GM23338 (cell line): ENCODE data around the gene SMAD9. TPM values are rescaled to one million over a fixed set of nuclear protein-coding genes. Genes with fewer than 3 reads are reported as not detected.

ENCODE experiments used
- ATAC-seq: fragments of 200-7000 bp; cut with Tn5 transposase; 3 replicates; pipeline ENCODE4 v1.9.1; 2020
- DNase-seq: peaks from one replicate; pipeline ENCODE4 v3.0.0-alpha.2; 2015; ENCODE audit warnings: low spot score
- H2AFZ ChIP-seq: fragments of 200-600 bp; sonication (generic); 2 replicates; pipeline ENCODE4 v1.8.0; 2016; ENCODE audit warnings: antibody characterized with exemption, mild to moderate bottlenecking, moderate library complexity
- H3F3A ChIP-seq: fragments of 200-600 bp; sonication (generic); replicated peaks from 2 replicates; pipeline ENCODE4 v1.8.0; 2017; ENCODE audit warnings: antibody characterized with exemption, mixed run types, low read depth
- H3K27ac ChIP-seq: fragments of 200-600 bp; sonication (generic); 2 replicates; pipeline ENCODE4 v1.6.1; 2016; ENCODE audit warnings: low read depth
- H3K27me3 ChIP-seq: fragments of 200-600 bp; sonication (generic); 2 replicates; pipeline ENCODE4 v1.8.0; 2016; ENCODE audit warnings: mild to moderate bottlenecking, mixed run types, moderate library complexity; ENCODE audit not compliant: insufficient read depth
- H3K36me3 ChIP-seq: fragments of 200-600 bp; sonication (generic); 2 replicates; pipeline ENCODE4 v1.8.0; 2016; ENCODE audit warnings: mild to moderate bottlenecking; ENCODE audit not compliant: insufficient read depth
- H3K4me1 ChIP-seq: fragments of 200-600 bp; sonication (generic); 2 replicates; pipeline ENCODE4 v1.8.0; 2016; ENCODE audit warnings: mild to moderate bottlenecking, moderate library complexity; ENCODE audit not compliant: insufficient read depth
- H3K4me2 ChIP-seq: fragments of 200-600 bp; sonication (generic); 2 replicates; pipeline ENCODE4 v1.7.1; 2017; ENCODE audit warnings: mixed run types
- H3K4me3 ChIP-seq: fragments of 200-600 bp; sonication (generic); 2 replicates; pipeline ENCODE4 v1.6.1; 2016; ENCODE audit warnings: mixed run types
- H3K79me2 ChIP-seq: fragments of 200-600 bp; sonication (generic); replicated peaks from 2 replicates; pipeline ENCODE4 v1.8.0; 2017; ENCODE audit warnings: mild to moderate bottlenecking; ENCODE audit not compliant: insufficient read depth
- H3K9me2 ChIP-seq: fragments of 200-600 bp; sonication (generic); 2 replicates; pipeline ENCODE4 v1.8.0; 2017; ENCODE audit not compliant: insufficient read depth
- H4K20me1 ChIP-seq: fragments of 200-600 bp; sonication (generic); replicated peaks from 2 replicates; pipeline ENCODE4 v1.8.0; 2017; ENCODE audit warnings: mild to moderate bottlenecking; ENCODE audit not compliant: insufficient read depth
- H3K27ac Mint-ChIP-seq: 2 replicates; pipeline ENCODE4 v1.8.0; 2020; ENCODE audit warnings: inconsistent platforms, mild to moderate bottlenecking, moderate library complexity, mixed read lengths
- H3K27me3 Mint-ChIP-seq: 3 replicates; pipeline ENCODE4 v1.8.0; 2022; ENCODE audit warnings: low read depth, mild to moderate bottlenecking, moderate library complexity, mixed read lengths, inconsistent platforms; ENCODE audit not compliant: insufficient read depth, poor library complexity
- H3K36me3 Mint-ChIP-seq: 3 replicates; pipeline ENCODE4 v1.8.0; 2021; ENCODE audit warnings: low read depth, mild to moderate bottlenecking, inconsistent platforms, moderate library complexity, mixed read lengths
- H3K4me1 Mint-ChIP-seq: 3 replicates; pipeline ENCODE4 v1.8.0; 2020; ENCODE audit warnings: mild to moderate bottlenecking, inconsistent platforms, mixed read lengths
- H3K4me3 Mint-ChIP-seq: 3 replicates; pipeline ENCODE4 v1.8.0; 2021; ENCODE audit warnings: moderate library complexity, mild to moderate bottlenecking, inconsistent platforms, mixed read lengths
- H3K9me3 Mint-ChIP-seq: 3 replicates; pipeline ENCODE4 v1.8.0; 2020; ENCODE audit warnings: moderate library complexity, mild to moderate bottlenecking, inconsistent platforms, mixed read lengths
- CTCF ChIP-seq, 2 experiments: fragments of 200-600 bp in 1 of 2; sonication (generic) in 1 of 2; conservative IDR thresholded peaks; 2 replicates each; pipeline versions ENCODE4 v1.5.1 to v1.6.1; 2016 to 2017; ENCODE audit warnings: antibody characterized with exemption in 2 of 2, low read depth in 2 of 2, mild to moderate bottlenecking in 2 of 2, moderate library complexity in 1 of 2
- ZNF462 ChIP-seq: fragments of 250-450 bp; sonication (Bioruptor Pico); IDR thresholded peaks from 2 replicates; pipeline ENCODE4 v1.5.0; 2020; ENCODE audit warnings: mild to moderate bottlenecking, moderate library complexity
- polyA plus RNA-seq: library from polyadenylated mRNA; unstranded; fragments of >200 nt; fragmentation: Nextera tagmentation; extraction: Ambion mirVana; gene quantifications from 2 replicates; pipeline ENCODE4 v1.2.1, GENCODE V29; 2016
- total RNA-seq: library from RNA; depleted of rRNA; stranded (reverse); fragments of >200 nt; shearing (Covaris generic); gene quantifications from 2 replicates; pipeline ENCODE4 v1.2.3, GENCODE V29; 2014

SMAD9 gene
- total and polyA plus RNA-seq, 2 experiments from 2014 or later: 0.95 to 1.3 TPM

GRCh38 chr13:36801035-36801434, 119.0 kb downstream of the SMAD9 start:
- no peaks in the 10 kb centered on the region for H4K20me1 ChIP-seq
- H3K27me3 ChIP-seq: no peaks in the 10 kb centered on the region
- no peaks in the 10 kb centered on the region for H3K36me3 ChIP-seq
- no peaks in the 10 kb centered on the region for H3F3A ChIP-seq
- H3K27ac Mint-ChIP-seq: no peak overlapping the region
- no peak overlapping the region for H3K27ac ChIP-seq
- H3K4me1 ChIP-seq: peaks cover 7% of the 10 kb centered on the region
- DNase-seq: no peak
- no peak overlapping the region for H3K4me2 ChIP-seq
- H3K79me2 ChIP-seq: no peaks in the 10 kb centered on the region
- TF ChIP-seq ZNF462 (CRISPR knock-in tag): no peak
- no peak overlapping the region for H3K4me3 Mint-ChIP-seq
- H3K36me3 Mint-ChIP-seq: no peaks in the 10 kb centered on the region
- H2AFZ ChIP-seq: no peak overlapping the region
- H3K27me3 Mint-ChIP-seq: no peaks in the 10 kb centered on the region
- H3K9me3 Mint-ChIP-seq: no peaks in the 10 kb centered on the region
- H3K4me1 Mint-ChIP-seq: peaks cover 10% of the 10 kb centered on the region; the same call in 2 of the 3 replicates
- H3K4me3 ChIP-seq: no peak overlapping the region
- no peak for ATAC-seq
- no peaks in the 10 kb centered on the region for H3K9me2 ChIP-seq

- H3K27ac Mint-ChIP-seq: peak overlapping the region; percentile 83
- no peak overlapping the region for H3K4me3 Mint-ChIP-seq
- Histone ChIP-seq H3K27ac (peak overlapping the region; percentile 70; the same call in 1 of the 2 replicates), H3K4me2 (peak overlapping the region; percentile 56), H3K79me2 (no peaks in the 10 kb centered on the region), H3F3A (no peaks in the 10 kb centered on the region), H3K4me1 (peaks cover 7% of the 10 kb centered on the region), H4K20me1 (no peaks in the 10 kb centered on the region), H3K27me3 (no peaks in the 10 kb centered on the region), H3K4me3 (no peak overlapping the region), H3K9me2 (no peaks in the 10 kb centered on the region; the same call in 1 of the 2 replicates), H2AFZ (no peak overlapping the region), H3K36me3 (no peaks in the 10 kb centered on the region)
- peak; percentile 27 for DNase-seq
- H3K4me1 Mint-ChIP-seq: peaks cover 21% of the 10 kb centered on the region
- no peaks in the 10 kb centered on the region for H3K36me3 Mint-ChIP-seq
- H3K9me3 Mint-ChIP-seq: peaks cover 2% of the 10 kb centered on the region; the same call in 1 of the 3 replicates
- no peak for TF ChIP-seq CTCF (conservative IDR thresholded peaks at IDR 0.05; ENCODE audit: low read depth in 2 of 2)
- H3K27me3 Mint-ChIP-seq: no peaks in the 10 kb centered on the region
- ATAC-seq: peak; percentile 65
These were observed 124.0 kb downstream of the SMAD9 start for GRCh38 chr13:36796052-36796451.
